Esophagus muscularis mucosa (tissue), 3 donors: ENCODE data around the gene CTNNA3.

ENCODE experiments used
- CTCF ChIP-seq, 3 experiments: fragments of 200-600 bp in 2 of 3; fragments of 450-650 bp in 1 of 3; sonication (generic) in 2 of 3; IDR thresholded peaks; one replicate each; pipeline ENCODE4 v1.5.1; 2017 to 2019; ENCODE audit warnings: antibody characterized with exemption in 3 of 3, mild to moderate bottlenecking in 2 of 3, moderate library complexity in 1 of 3
- POLR2A ChIP-seq: fragments of 450-650 bp; IDR thresholded peaks from one replicate; pipeline ENCODE4 v1.6.1; 2017; ENCODE audit warnings: antibody characterized with exemption, moderate library complexity, mild to moderate bottlenecking, low read depth
- POLR2AphosphoS5 ChIP-seq, 2 donors: sonication (generic); formaldehyde crosslinking; IDR thresholded peaks; one replicate each; pipeline ENCODE4 v1.6.1; 2017; ENCODE audit warnings: antibody characterized with exemption in 2 of 2

- TF ChIP-seq CTCF (IDR thresholded peaks at IDR 0.05) (no peak), POLR2A (no peak), POLR2AphosphoS5 (IDR thresholded peaks at IDR 0.05) (no peak)
Measured at GRCh38 chr10:66586897-66587679, 1108.9 kb downstream of the CTNNA3 start.
